GM19239 (cell line): ENCODE data around the gene HMGCS1.
"Not testable (repeated sequence)": the region's sequence is repeated elsewhere in the genome, so short reads cannot be mapped to it uniquely, and the experiment has no call there.

Experiments used
- DNase-seq: peaks from one replicate; pipeline ENCODE4 v3.0.0; 2011; ENCODE audit warnings: low spot score; ENCODE audit not compliant: insufficient read length
- FAIRE-seq: peaks from 2 replicates; lab custom pipeline; 2011; peaks lifted over from hg19 to GRCh38; lab: Jason Lieb, UNC

The HMGCS1 gene

DNA sequence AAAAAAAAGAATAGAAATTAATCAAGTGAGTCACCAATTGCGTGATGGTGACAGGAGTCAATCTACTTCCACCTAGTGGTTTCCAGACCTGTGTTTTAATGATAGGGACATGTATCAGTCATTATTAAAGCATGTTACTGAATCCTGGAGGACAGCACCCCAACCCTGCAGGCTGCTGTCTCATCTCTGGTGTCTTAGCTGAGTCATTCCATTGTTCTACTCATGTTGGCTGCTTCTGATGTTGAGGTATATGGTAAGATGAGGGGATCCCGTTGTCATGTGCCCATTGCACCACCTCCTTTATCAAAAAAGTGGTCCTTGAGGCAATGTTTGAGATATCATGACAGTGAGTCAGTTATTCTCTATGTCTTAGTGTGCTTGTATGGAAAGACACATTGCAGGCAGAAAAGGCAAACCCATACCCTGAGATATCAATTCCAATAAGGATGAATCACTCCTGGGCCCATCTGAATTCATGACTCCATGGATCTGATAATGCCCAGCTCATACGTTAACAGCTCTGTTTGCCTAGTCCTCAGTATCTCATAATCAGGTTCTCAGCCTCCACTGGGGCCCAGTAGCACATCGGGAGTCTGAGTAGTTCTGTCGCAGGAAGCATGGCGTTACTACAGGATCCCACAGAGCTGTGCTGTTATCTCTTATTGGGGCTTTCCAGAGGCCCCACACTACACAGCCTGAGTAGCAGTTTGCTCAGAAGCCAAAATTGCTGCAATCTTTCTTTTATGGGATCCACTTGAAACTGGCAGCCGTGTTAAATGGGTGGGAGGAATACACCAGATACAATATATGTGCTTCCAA is 31.2 kb downstream of the HMGCS1 start:
- FAIRE-seq: no peak
- DNase-seq: no peak

DNA sequence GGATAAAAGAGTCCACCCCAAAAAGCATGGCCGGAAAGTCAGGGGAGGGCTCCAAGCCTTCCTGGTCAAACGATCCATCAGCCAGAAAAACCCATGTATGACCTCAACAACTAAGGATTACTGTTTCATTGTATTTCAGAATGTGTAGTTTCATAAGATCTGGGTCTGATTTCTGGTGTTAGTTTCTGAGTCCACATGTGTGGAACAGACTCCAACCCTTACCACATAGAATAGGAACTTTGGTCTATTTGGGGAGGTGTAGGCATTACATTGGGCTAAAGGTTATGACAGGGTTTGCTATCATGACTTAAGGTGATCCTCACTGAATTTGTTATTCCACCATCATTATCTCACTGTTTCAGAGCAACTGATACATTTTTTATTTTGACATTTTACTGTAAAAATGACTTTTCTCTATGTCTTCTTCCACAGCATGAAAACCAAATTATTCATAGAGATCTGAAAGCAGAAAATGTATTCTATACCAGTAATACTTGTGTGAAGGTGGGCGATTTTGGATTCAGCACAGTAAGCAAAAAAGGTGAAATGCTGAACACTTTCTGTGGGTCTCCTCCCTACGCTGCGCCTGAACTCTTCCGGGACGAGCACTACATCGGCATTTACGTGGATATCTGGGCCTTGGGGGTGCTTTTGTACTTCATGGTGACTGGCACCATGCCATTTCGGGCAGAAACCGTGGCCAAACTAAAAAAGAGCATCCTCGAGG is 33.5 kb downstream of the HMGCS1 start:
- DNase-seq (no peak), FAIRE-seq (no peak)

DNA sequence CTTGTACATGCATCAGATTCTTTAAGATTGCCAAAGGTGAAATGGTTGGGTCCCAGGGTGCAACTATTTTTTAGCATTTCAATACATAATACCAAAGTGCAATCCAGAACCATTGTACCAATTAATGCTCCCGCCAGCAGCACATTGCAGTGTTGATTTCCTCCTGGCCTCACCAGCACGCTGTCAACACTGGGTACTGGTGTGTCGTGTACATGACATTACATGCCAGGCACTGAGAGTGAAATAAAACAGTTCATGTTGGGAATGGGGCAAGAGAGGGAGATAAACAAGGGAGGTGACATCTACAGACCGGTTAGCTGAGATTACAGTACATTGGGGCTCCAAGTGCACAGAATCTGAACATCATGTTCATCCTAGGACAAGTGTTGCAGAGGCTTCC is 37.8 kb downstream of the HMGCS1 start:
- FAIRE-seq (no peak), DNase-seq (no peak)

DNA sequence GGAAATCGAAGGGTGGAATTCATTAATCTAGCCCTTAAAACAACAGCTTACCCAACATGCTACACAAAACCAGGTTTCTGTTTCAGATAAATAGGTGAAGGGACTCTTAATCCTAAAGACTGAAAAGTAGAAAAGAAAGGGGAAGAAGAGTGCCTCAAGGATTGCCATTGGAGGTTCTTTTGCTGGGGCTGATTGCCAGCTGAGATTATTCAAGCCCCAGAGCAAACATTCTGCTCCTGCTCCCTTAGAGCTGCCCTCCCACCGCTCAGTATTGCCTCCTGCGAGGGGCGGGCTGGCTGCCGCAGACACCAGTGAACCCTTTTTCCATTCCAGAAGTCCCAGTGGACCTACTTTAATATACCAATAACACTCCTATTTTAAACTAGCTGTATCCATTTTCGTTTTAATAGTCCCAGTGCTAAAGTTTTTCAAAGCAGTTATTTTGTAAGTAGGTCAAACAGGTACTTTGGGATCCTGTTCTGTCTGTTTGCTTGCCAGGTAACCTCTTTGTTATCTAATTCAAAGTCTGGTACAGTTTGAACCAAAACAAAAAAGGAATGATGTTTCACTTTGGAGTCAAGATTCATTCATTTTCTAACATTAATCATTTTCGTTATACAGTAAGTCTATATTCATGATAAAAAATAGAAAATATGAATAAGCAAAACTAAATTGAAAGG is 38.6 kb downstream of the HMGCS1 start:
- FAIRE-seq: no peak
- DNase-seq: no peak

DNA sequence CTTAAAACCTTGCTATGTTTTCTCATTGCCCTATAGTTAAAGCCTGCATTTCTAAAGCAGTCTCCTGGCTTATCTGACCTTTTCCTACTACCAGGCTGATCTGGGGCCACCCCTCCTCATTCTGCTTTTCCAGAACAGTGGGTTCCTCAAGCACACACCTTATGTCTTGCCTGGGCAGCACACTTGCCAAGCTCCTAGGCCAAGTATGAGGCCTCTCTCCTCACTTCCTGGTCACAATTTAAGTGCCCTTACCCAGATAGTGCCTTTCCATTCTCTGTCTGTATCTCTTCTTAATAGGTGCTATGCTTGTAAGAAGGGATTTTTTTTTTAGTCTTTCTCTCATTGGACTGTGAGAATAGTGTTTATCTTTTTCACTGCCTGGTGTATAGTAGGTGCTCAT is 39.7 kb downstream of the HMGCS1 start:
- FAIRE-seq: peak; percentile 69
- DNase-seq: no peak

DNA sequence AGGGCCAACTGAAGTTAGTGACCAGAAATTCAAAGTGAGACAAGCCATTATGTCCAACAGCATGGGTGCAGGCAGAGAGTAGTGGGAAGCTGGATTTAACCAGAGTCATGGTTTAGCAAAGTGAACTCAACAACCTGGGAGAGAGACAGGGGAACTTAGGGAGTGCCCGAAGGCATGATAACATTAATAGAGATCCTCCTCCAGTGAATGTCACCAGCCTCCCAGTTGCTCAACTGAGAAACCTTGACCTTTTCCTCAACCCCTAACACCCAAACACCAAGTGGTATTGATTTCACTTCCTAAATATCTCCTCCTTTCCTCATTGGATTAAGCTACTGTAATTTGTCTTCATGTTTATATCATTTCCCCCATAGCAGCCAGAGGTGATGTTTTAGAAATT is 42.6 kb downstream of the HMGCS1 start:
- FAIRE-seq (no peak), DNase-seq (no peak)

DNA sequence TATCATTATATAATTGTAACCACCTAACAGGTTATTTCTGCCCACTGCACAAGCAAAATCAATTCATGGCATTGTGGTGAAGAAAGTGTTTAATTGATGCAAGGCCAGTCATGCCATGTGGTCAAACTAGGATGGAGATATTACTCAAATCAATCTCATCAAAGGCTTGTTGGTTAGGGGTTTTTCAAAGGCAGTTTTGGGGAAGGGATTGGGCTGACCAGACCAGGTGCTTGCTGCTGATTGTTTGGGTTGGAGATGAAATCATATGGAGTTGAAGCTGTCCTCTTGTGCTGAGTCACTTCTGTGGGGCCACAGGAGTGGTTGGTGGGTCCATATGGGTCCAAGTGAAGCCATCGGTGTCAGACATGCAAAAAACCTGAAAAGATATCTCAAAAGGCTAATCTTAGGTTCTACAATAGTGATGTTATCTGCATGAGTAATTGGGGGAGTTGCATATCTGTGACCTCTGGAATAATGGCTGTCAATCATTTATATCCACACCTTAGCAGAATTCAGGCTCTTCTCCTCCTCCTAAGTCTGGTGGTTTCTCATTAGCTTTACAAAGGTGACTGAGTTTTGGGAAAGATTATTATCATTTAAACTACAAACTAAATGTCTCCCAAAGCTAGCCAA is 44.9 kb downstream of the HMGCS1 start:
- DNase-seq (no peak), FAIRE-seq (no peak)

DNA sequence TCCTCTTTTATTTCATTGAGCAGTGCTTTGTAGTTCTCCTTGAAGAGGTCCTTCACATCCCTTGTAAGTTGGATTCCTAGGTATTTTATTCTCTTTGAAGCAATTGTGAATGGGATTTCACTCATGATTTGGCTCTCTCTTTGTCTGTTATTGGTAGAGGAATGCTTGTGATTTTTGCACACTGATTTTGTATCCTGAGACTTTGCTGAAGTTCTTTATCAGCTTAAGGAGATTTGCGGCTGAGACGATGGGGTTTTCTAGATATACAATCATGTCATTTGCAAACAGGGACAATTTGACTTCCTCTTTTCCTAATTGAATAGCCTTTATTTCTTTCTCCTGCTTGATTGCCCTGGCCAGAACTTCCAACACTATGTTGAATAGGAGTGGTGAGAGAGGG is 50.9 kb downstream of the HMGCS1 start:
- not testable (repeated sequence) for FAIRE-seq, DNase-seq

DNA sequence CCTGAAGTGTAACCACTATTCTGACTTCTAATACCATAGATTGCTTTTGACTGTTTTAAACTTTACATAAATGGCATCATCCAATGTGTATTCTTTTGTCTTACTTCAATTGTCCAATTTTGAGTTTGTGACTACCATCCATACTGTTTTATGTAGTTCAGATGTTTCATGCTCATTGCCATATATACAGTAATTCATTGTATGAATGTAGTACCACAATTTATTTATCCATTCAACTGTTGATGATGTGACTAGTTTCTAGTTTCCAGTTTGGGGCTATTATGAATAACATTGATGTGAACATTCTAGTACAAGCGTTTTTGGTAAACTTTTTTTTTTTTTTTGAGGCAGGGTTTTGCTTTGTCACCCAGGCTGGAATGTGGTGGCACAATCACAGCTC is 55.1 kb downstream of the HMGCS1 start:
- DNase-seq: no peak
- FAIRE-seq: no peak

DNA sequence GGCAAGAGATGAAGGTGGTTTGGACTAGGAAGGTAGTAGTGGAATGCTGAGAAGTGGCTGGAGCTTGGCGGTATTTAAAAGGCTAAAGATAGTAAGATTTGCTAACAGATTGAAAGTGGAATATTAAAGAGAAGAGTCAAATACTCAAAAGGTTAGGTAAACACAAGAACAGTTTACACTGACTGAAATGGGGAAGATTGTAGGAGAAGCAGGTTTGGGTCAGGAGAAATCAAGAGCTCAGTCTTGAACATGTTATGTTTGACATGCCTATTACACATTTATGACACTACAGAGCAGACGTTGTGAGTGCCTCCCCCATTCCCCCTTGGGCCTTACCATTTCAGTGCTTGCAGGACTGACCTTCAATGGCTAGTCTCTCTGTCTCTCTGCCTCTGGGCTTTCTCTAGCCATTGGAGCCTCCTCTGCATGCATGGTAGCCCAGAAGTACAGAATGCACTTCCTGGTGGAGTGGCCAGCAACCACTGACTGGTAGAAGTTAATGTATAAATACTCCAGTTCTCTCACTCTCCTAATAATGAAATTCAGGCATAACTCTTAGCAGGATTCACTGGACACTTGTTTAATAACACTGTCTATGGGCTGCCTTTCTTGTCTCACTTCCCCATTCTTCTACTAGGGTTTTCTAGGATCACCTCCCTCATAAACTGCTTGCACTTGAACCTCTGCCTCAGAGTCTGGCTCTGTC is 56.8 kb downstream of the HMGCS1 start:
- DNase-seq (no peak), FAIRE-seq (peak; percentile 85)

DNA sequence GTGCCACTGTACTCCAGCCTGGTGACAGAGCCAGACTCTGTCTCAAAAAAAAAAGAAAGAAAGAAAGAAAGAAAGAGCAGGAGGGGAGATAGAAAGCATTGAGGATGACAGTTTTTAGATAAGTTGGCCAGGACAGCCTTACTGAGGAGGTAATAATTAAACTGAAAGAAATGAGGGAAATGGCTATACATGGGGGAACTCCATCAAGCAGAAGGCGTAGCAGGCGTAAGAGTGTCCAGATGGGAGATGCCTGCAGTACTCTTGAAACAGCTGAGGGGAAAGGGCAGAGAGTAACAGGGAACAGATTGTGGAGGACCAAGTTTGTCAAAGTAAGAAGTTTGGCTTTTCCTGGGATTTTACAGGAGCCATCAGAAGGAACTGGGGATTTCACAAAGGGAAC is 57.5 kb downstream of the HMGCS1 start:
- DNase-seq (no peak), FAIRE-seq (peak; percentile 62)

DNA sequence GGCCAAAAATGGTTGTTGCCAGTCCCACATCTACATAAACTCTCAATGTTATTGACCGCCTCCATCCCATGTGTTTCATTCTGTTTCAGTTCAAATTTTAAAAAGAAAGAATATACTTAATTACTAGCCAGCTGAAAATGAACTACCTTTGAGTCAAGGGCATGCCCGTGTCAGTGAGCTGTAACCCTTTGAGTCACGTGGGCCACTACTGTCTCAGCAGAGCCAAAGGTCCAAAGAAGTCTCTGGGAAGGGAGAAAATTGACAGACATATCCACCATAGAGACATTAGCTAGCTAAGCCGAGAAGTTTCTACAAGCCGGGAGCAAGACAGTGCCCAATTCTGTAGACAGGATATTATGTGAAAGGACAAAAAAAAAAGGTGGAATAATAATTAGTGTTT is 61.5 kb downstream of the HMGCS1 start:
- FAIRE-seq: no peak
- DNase-seq: no peak

DNA sequence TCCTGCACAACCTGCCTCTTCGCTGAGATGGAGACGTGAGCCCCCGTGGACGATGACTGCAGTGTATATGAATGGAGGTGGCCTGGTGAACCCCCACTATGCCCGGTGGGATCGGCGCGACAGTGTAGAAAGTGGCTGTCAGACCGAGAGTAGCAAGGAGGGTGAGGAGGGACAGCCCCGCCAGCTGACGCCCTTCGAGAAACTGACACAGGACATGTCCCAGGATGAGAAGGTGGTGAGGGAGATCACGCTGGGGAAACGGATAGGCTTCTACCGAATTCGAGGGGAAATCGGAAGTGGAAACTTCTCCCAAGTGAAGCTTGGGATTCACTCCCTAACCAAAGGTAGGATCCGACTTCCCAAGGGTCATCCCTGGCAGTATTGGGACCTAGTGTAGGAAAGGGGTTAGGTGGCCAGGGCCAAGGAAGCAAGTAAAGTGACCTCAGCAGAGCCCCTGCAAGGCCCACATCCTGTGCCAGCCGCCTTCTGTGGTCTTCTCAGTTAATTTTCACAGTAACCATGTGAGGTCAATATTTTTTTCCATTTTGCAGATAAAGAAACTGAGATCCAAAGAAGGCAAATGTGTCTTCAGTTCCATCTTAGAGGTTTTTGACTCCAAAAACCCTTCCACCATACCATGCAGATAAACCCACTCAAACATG is 67.4 kb downstream of the HMGCS1 start:
- DNase-seq (no peak), FAIRE-seq (peak; percentile 48)

DNA sequence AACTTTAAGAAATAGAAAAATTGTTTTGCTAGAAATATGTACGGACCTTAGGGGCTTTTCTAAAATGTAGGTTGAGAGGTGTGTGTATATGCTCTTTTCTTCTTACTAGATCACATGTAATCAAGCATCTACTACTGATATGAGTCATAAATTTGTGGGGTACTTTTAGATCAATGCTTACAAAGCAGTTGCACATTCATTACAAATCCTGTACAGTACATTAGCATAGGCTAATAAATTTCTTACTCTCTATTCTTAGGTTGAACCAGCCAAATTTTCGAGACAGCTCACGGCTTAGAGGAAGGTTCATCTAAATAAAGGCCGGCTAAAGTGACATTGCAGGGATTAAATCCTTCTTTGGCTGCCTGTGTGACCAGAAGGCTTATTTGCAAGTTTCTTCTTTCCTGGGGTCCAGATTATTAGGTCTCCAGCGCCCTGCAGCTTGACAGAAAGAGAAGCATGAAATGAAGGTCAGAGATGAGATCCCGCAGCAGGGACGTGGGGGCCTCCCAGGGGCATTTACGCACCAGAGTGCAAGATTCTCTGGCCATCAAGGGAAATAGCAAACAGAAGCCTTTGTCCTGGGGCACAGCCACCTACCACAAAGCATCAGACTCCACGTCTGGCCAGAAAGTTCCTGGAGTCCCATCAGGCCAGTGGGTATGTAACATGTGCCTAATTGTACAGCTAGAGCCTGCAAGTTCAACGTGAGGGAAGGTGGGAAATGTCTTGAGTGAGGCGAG is 68.2 kb downstream of the HMGCS1 start:
- peak; percentile 77 for FAIRE-seq
- DNase-seq: no peak

DNA sequence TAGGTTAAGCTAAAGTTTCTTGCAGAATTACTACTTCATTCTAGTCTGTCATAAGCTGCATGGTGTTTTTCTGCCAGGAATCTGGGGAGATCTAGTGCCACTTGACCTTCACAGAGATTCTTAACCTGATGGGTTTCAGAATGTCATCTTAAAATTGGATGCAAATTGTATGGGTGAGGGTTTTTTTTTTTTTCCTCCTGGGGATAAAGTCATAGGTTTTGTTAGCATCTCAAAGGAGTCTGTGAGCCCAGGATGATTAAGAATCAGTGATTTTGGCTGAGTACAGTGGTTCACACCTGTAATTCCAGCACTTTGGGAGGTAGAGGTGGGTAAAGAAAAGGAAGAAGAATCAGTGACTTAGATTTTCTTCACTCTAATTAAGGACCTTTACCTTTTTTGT is 69.9 kb downstream of the HMGCS1 start:
- no peak for FAIRE-seq

DNA sequence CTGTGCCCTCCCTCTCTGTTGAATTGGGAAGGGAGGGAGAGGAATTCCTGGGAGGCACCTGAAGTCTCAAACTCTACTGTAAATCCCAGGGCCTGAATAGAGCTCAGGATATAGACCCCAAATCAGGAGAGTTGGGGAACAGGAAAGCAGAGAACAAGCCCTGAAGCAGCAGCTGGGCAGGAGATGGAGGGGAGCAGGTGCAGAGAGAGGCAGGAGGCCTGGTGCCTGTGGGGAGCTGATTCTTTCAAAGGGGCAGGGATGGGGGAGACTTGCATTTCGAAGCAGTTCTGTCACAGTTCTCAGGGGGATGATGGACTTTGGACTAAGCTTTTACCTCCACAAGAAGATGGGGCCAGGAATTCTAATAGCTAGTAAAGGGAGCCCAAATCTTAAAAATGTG is 71.0 kb downstream of the HMGCS1 start:
- DNase-seq: no peak

More for the DNA sequence above, 69.9 kb downstream of the HMGCS1 start:
- no peak for DNase-seq

More for the DNA sequence above, 71.0 kb downstream of the HMGCS1 start:
- FAIRE-seq: no peak
